ENCODE results near the gene QRFP.

QRFP gene

GRCh38 chr9:130883479-130883878 is 13.1 kb downstream of the QRFP start:
- Histone ChIP-seq H3K9me3 (ENCODE audit: insufficient read depth, low read length) (no peaks in the 10 kb centered on the region), H3K36me3 (replicated peaks; ENCODE audit: low read depth, low read length) (peaks cover 58% of the 10 kb centered on the region), H3K79me2 (ENCODE audit: low read length) (no peaks in the 10 kb centered on the region), H3K4me1 (ENCODE audit: low read length) (no peaks in the 10 kb centered on the region), H3K27me3 (ENCODE audit: low read depth, low read length) (no peaks in the 10 kb centered on the region), H3K27ac (ENCODE audit: low read length) (no peak overlapping the region), H3K9ac (ENCODE audit: low read length) (no peak overlapping the region), H3K4me3 (ENCODE audit: low read length) (no peak overlapping the region), H3K4me2 (ENCODE audit: low read length) (no peak overlapping the region), H4K20me1 (ENCODE audit: insufficient read depth, low read length) (no peaks in the 10 kb centered on the region), H2AFZ (ENCODE audit: low read depth, low read length) (no peak overlapping the region)
- no peak for TF ChIP-seq CTCF (IDR thresholded peaks at IDR 0.05; ENCODE audit: low read depth, low read length)
- TF ChIP-seq EZH2phosphoT487 (IDR thresholded peaks at IDR 0.05; ENCODE audit: low read depth), result no peak

DNA sequence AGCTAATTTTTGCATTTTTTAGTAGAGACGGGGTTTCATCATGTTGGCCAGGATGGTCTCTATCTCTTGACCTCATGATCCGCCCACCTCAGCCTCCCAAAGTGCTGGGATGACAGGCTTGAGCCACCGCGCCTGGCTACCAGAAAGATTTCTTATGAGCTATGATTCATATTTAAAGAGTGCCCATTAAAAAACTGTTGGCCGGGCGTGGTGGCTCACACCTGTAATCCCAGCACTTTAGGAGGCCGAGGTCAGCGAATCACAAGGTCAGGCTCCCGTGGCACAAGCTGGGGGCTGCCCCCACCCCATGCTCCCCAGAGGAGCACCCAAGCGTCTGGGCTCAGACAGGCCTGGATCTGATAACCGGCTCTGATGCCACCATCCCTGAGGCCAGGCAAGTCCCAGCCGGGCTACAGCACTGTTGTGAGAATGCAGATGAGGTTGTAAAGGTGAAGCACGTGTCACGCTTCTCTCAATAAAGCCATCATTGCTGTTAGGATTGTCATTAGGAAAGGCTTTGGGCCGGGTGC is 13.9 kb downstream of the QRFP start:
- Histone ChIP-seq H3K4me1 (ENCODE audit: low read length) (no peaks in the 10 kb centered on the region), H3K27ac (ENCODE audit: low read length) (no peak overlapping the region), H2AFZ (ENCODE audit: low read depth, low read length) (no peak overlapping the region), H3K27me3 (ENCODE audit: low read depth, low read length) (no peaks in the 10 kb centered on the region), H3K9me3 (ENCODE audit: insufficient read depth, low read length) (no peaks in the 10 kb centered on the region), H4K20me1 (ENCODE audit: insufficient read depth, low read length) (no peaks in the 10 kb centered on the region), H3K79me2 (ENCODE audit: low read length) (no peaks in the 10 kb centered on the region), H3K36me3 (replicated peaks; ENCODE audit: low read depth, low read length) (peaks cover 58% of the 10 kb centered on the region), H3K4me3 (ENCODE audit: low read length) (no peak overlapping the region), H3K4me2 (ENCODE audit: low read length) (no peak overlapping the region), H3K9ac (ENCODE audit: low read length) (no peak overlapping the region)
- TF ChIP-seq EZH2phosphoT487 (IDR thresholded peaks at IDR 0.05; ENCODE audit: low read depth) (no peak), CTCF (IDR thresholded peaks at IDR 0.05; ENCODE audit: low read depth, low read length) (no peak)

GRCh38 chr9:130881516-130881915 is 15.1 kb downstream of the QRFP start:
- TF ChIP-seq EZH2phosphoT487 (IDR thresholded peaks at IDR 0.05; ENCODE audit: low read depth) (no peak), CTCF (IDR thresholded peaks at IDR 0.05; ENCODE audit: low read depth, low read length) (no peak)
- H2AFZ ChIP-seq (ENCODE audit: low read depth, low read length), result no peak overlapping the region
- no peaks in the 10 kb centered on the region for H3K79me2 ChIP-seq (ENCODE audit: low read length)
- no peak overlapping the region for H3K9ac ChIP-seq (ENCODE audit: low read length)
- H3K9me3 ChIP-seq (ENCODE audit: insufficient read depth, low read length), result no peaks in the 10 kb centered on the region
- H3K4me2 ChIP-seq (ENCODE audit: low read length), result no peak overlapping the region
- H3K4me1 ChIP-seq (ENCODE audit: low read length), result no peaks in the 10 kb centered on the region
- no peak overlapping the region for H3K4me3 ChIP-seq (ENCODE audit: low read length)
- no peaks in the 10 kb centered on the region for H3K27me3 ChIP-seq (ENCODE audit: low read depth, low read length)
- no peaks in the 10 kb centered on the region for H4K20me1 ChIP-seq (ENCODE audit: insufficient read depth, low read length)
- peaks cover 53% of the 10 kb centered on the region for H3K36me3 ChIP-seq (replicated peaks; ENCODE audit: low read depth, low read length)
- H3K27ac ChIP-seq (ENCODE audit: low read length), result no peak overlapping the region

DNA sequence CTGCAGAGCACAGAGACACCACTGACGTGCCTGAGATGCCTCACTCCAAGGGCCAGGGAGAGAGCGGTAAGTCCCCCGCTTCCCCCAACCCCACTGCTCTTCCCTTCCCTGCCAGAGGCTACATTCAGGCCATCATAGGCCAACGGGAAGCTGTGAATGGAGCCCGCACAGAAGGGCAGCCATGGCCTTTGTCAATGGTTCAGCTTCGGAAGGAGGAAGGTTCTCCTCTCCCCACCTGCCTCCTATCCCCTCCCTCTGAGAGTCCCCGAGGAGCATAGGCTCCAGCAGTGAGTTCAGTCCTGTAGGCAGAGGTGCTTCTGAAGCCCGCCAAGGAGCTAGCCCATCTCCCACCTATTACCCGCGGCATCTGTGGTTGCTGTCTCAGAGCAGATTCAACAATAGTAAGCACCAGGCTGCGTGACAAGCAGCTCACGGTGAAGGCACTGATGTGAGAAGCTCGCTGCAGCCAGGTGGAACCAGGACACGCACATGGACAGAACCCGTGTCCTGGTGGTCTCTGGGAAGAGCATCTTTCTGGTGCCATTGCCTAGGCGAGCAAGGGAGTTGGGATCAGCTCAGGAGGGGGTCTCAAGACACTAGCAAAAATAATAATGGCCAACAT is 15.9 kb downstream of the QRFP start:
- H3K27ac ChIP-seq (ENCODE audit: low read length), result no peak overlapping the region
- H3K9ac ChIP-seq (ENCODE audit: low read length), result no peak overlapping the region
- no peak overlapping the region for H3K4me2 ChIP-seq (ENCODE audit: low read length)
- H3K36me3 ChIP-seq (replicated peaks; ENCODE audit: low read depth, low read length), result peaks cover 49% of the 10 kb centered on the region
- H3K27me3 ChIP-seq (ENCODE audit: low read depth, low read length), result no peaks in the 10 kb centered on the region
- no peak overlapping the region for H3K4me3 ChIP-seq (ENCODE audit: low read length)
- H3K79me2 ChIP-seq (ENCODE audit: low read length), result no peaks in the 10 kb centered on the region
- H3K4me1 ChIP-seq (ENCODE audit: low read length), result no peaks in the 10 kb centered on the region
- no peak for TF ChIP-seq CTCF (IDR thresholded peaks at IDR 0.05; ENCODE audit: low read depth, low read length)
- no peak for TF ChIP-seq EZH2phosphoT487 (IDR thresholded peaks at IDR 0.05; ENCODE audit: low read depth)
- no peaks in the 10 kb centered on the region for H4K20me1 ChIP-seq (ENCODE audit: insufficient read depth, low read length)
- no peaks in the 10 kb centered on the region for H3K9me3 ChIP-seq (ENCODE audit: insufficient read depth, low read length)
- no peak overlapping the region for H2AFZ ChIP-seq (ENCODE audit: low read depth, low read length)
